ENCODE results near the gene PPP1R12B. TPM values are rescaled to one million over a fixed set of nuclear protein-coding genes. Genes with fewer than 3 reads are reported as not detected.
"Not testable (repeated sequence)": the region's sequence is repeated elsewhere in the genome, so short reads cannot be mapped to it uniquely, and the experiment has no call there.

The PPP1R12B gene
- total RNA-seq, 2 experiments from 2014 or later, result 19.1 to 23.5 TPM

DNA sequence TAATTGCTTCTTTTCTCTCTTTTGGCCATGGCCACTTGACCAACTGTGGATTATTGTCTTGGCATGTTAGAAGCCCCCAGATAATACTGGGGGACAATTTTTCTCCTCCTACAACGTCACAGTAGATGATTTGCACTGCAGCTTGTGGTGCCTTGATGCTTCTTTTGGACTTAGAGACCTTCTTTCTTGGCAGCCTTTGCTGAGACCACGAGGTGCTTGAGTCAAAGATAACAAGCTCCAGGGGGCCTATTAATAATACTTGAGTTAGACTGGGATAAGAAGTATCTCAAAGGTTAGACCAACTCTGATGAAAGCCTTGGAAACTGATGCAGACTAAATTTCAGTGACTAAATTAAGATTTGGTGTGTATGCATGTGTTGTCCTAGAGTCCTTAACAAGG is 3.2 kb downstream of the PPP1R12B start:
- Histone ChIP-seq H3K4me2 (ENCODE audit: low read length) (no peak overlapping the region), H3K79me2 (ENCODE audit: insufficient read depth, low read depth, low read length) (peaks cover 14% of the 10 kb centered on the region; the same call in 1 of the 2 replicates), H2AFZ (ENCODE audit: low read length) (no peak overlapping the region), H3K27ac (ENCODE audit: low read depth, low read length, poor library complexity, severe bottlenecking) (no peak overlapping the region), H3K36me3 (ENCODE audit: insufficient read depth, low read length) (no peaks in the 10 kb centered on the region), H3K4me3 (ENCODE audit: low read depth, low read length, poor library complexity, severe bottlenecking) (no peak overlapping the region), H3K9me2 (ENCODE audit: insufficient read depth, low read length) (no peaks in the 10 kb centered on the region), H3K9me3 (ENCODE audit: low read length) (no peaks in the 10 kb centered on the region), H4K20me1 (ENCODE audit: insufficient read depth, low read length) (0 out of 2 replicates have a peak, but pooled peaks cover 6% of the 10 kb centered on the region), H3K4me1 (ENCODE audit: insufficient read depth, low read length, poor library complexity, severe bottlenecking) (peaks cover 16% of the 10 kb centered on the region)
- ChIA-PET POLR2A (interaction anchor here (1.8 kb wide), 1 partner anchor 10 kb away, joined by 11 read pairs; the partner anchor contains the start of gene UBE2T), CTCF (ENCODE audit: unreplicated experiment) (no interaction called here)
- no TSS peak for BruUV-seq (replicated peaks)
- no peak for DNase-seq (ENCODE audit: low spot score)
- TF ChIP-seq EZH2phosphoT487 (IDR thresholded peaks at IDR 0.05; ENCODE audit: borderline replicate concordance, low read depth, low read length), result no peak
- TF ChIP-seq, protein P1, sequence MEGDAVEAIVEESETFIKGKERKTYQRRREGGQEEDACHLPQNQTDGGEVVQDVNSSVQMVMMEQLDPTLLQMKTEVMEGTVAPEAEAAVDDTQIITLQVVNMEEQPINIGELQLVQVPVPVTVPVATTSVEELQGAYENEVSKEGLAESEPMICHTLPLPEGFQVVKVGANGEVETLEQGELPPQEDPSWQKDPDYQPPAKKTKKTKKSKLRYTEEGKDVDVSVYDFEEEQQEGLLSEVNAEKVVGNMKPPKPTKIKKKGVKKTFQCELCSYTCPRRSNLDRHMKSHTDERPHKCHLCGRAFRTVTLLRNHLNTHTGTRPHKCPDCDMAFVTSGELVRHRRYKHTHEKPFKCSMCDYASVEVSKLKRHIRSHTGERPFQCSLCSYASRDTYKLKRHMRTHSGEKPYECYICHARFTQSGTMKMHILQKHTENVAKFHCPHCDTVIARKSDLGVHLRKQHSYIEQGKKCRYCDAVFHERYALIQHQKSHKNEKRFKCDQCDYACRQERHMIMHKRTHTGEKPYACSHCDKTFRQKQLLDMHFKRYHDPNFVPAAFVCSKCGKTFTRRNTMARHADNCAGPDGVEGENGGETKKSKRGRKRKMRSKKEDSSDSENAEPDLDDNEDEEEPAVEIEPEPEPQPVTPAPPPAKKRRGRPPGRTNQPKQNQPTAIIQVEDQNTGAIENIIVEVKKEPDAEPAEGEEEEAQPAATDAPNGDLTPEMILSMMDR (conservative IDR thresholded peaks at IDR 0.05; ENCODE audit: low read length), result no peak
- intact Hi-C loops (cut with micrococcal nuclease; ENCODE audit: unreplicated experiment), result no loop called here

GRCh38 chr1:202352583-202353197 is 4.2 kb downstream of the PPP1R12B start:
- BruUV-seq (replicated peaks); H3K4me3 ChIP-seq (ENCODE audit: low read depth, low read length, poor library complexity, severe bottlenecking); H3K9me2 ChIP-seq (ENCODE audit: insufficient read depth, low read length); H3K9me3 ChIP-seq (ENCODE audit: low read length); H3K36me3 ChIP-seq (ENCODE audit: insufficient read depth, low read length); H2AFZ ChIP-seq (ENCODE audit: low read length); H4K20me1 ChIP-seq (ENCODE audit: insufficient read depth, low read length); CTCF ChIA-PET (ENCODE audit: unreplicated experiment); H3K4me2 ChIP-seq (ENCODE audit: low read length); intact Hi-C loops (cut with micrococcal nuclease; ENCODE audit: unreplicated experiment); H3K27ac ChIP-seq (ENCODE audit: low read depth, low read length, poor library complexity, severe bottlenecking); DNase-seq (ENCODE audit: low spot score): not testable (repeated sequence)
- POLR2A ChIA-PET, result interaction anchor here (0.7 kb wide), 2 partner anchors 175 to 371 kb away, joined by 3 read pairs; no protein-coding TSS in a partner anchor
- Histone ChIP-seq H3K79me2 (ENCODE audit: insufficient read depth, low read depth, low read length) (peaks cover 14% of the 10 kb centered on the region; the same call in 1 of the 2 replicates), H3K4me1 (ENCODE audit: insufficient read depth, low read length, poor library complexity, severe bottlenecking) (peaks cover 15% of the 10 kb centered on the region)

- Histone ChIP-seq H2AFZ (ENCODE audit: low read length) (no peak overlapping the region), H3K36me3 (ENCODE audit: insufficient read depth, low read length) (no peaks in the 10 kb centered on the region), H3K79me2 (ENCODE audit: insufficient read depth, low read depth, low read length) (no peaks in the 10 kb centered on the region), H3K9me3 (ENCODE audit: low read length) (no peaks in the 10 kb centered on the region), H3K4me3 (ENCODE audit: low read depth, low read length, poor library complexity, severe bottlenecking) (no peak overlapping the region), H4K20me1 (ENCODE audit: insufficient read depth, low read length) (no peaks in the 10 kb centered on the region), H3K4me2 (ENCODE audit: low read length) (no peak overlapping the region), H3K4me1 (ENCODE audit: insufficient read depth, low read length, poor library complexity, severe bottlenecking) (no peaks in the 10 kb centered on the region), H3K9me2 (ENCODE audit: insufficient read depth, low read length) (no peaks in the 10 kb centered on the region), H3K27ac (ENCODE audit: low read depth, low read length, poor library complexity, severe bottlenecking) (no peak overlapping the region)
- TF ChIP-seq, protein P1 (conservative IDR thresholded peaks at IDR 0.05; ENCODE audit: low read length), result no peak
- no peak for TF ChIP-seq EZH2phosphoT487 (IDR thresholded peaks at IDR 0.05; ENCODE audit: borderline replicate concordance, low read depth, low read length)
- DNase-seq (ENCODE audit: low spot score), result no peak
- intact Hi-C loops (cut with micrococcal nuclease; ENCODE audit: unreplicated experiment), result no loop called here
- BruUV-seq (replicated peaks), result no TSS peak
- ChIA-PET POLR2A (no interaction called here), CTCF (ENCODE audit: unreplicated experiment) (no interaction called here)
These were observed 7.5 kb downstream of the PPP1R12B start for GRCh38 chr1:202355944-202356553.

Data from OCI-LY7 (cell line).